Measurements from ENCODE around the gene PLD6.
"Not testable (repeated sequence)": the region's sequence is repeated elsewhere in the genome, so short reads cannot be mapped to it uniquely, and the experiment has no call there.

The PLD6 gene

GRCh38 chr17:17198281-17198680, 7.9 kb downstream of the PLD6 start:
- no peak for DNase-seq

GRCh38 chr17:17196776-17197175, 9.4 kb downstream of the PLD6 start:
- DNase-seq: no peak

GRCh38 chr17:17195466-17195865, 10.7 kb downstream of the PLD6 start:
- not testable (repeated sequence) for DNase-seq

GRCh38 chr17:17191961-17192381, 14.2 kb downstream of the PLD6 start:
- no peak for DNase-seq

GRCh38 chr17:17191346-17191792, 14.8 kb downstream of the PLD6 start:
- no peak for DNase-seq

GRCh38 chr17:17190188-17190587, 15.9 kb downstream of the PLD6 start:
- DNase-seq: no peak

GRCh38 chr17:17189559-17189958, 16.6 kb downstream of the PLD6 start:
- no peak for DNase-seq

- DNase-seq: no peak
Measured at GRCh38 chr17:17188586-17188985, 17.5 kb downstream of the PLD6 start.

GRCh38 chr17:17186551-17187505, 19.3 kb downstream of the PLD6 start:
- no peak for DNase-seq

GRCh38 chr17:17186051-17186450, 20.1 kb downstream of the PLD6 start:
- no peak for DNase-seq

- not testable (repeated sequence) for DNase-seq
Measured at GRCh38 chr17:17184985-17185757, 21.0 kb downstream of the PLD6 start.

- no peak for DNase-seq
Measured at GRCh38 chr17:17183744-17184143, 22.4 kb downstream of the PLD6 start.

- DNase-seq: peak; percentile 24
Measured at GRCh38 chr17:17182598-17183136, 23.5 kb downstream of the PLD6 start.

GRCh38 chr17:17181666-17182597, 24.2 kb downstream of the PLD6 start:
- peak; percentile 77 for DNase-seq

- DNase-seq: no peak
Measured at GRCh38 chr17:17180741-17181525, 25.2 kb downstream of the PLD6 start.

- DNase-seq: no peak
Measured at GRCh38 chr17:17180141-17180603, 26.0 kb downstream of the PLD6 start.

- peak; percentile 56 for DNase-seq
Measured at GRCh38 chr17:17179371-17179827, 26.7 kb downstream of the PLD6 start.

GRCh38 chr17:17177176-17177575, 29.0 kb downstream of the PLD6 start:
- peak; percentile 37 for DNase-seq

- DNase-seq: peak; percentile 46
Measured at GRCh38 chr17:17176341-17176740, 29.8 kb downstream of the PLD6 start.

GRCh38 chr17:17175917-17176316, 30.2 kb downstream of the PLD6 start:
- peak; percentile 28 for DNase-seq

- no peak for DNase-seq
Measured at GRCh38 chr17:17175340-17175739, 30.8 kb downstream of the PLD6 start.

All from central memory CD4-positive, alpha-beta T cell (primary cell).